HG02763 (cell line): ENCODE results near the gene IL12RB2.
A peak's percentile ranks its signal among the peaks of the same experiment; 100 is the strongest.
"Not testable (repeated sequence)": the region's sequence is repeated elsewhere in the genome, so short reads cannot be mapped to it uniquely, and the experiment has no call there.

Source experiments
- ATAC-seq: cut with Tn5 transposase; IDR thresholded peaks from one replicate; pipeline ENCODE4 v1.9.1; 2021; ENCODE audit warnings: mild to moderate bottlenecking, moderate library complexity; ENCODE audit not compliant: unreplicated experiment

IL12RB2 gene

GRCh38 chr1:67393737-67394136 is 86.1 kb downstream of the IL12RB2 start:
- ATAC-seq: no peak

GRCh38 chr1:67394548-67394947 is 86.9 kb downstream of the IL12RB2 start:
- ATAC-seq: no peak

GRCh38 chr1:67399199-67399993 is 91.7 kb downstream of the IL12RB2 start:
- ATAC-seq: no peak

GRCh38 chr1:67400029-67400786 is 92.5 kb downstream of the IL12RB2 start:
- ATAC-seq: not testable (repeated sequence)

- no peak for ATAC-seq
Observed at GRCh38 chr1:67401443-67401842, 93.8 kb downstream of the IL12RB2 start.

- no peak for ATAC-seq
Observed at GRCh38 chr1:67404212-67404620, 96.5 kb downstream of the IL12RB2 start.

GRCh38 chr1:67405473-67406245 is 98.0 kb downstream of the IL12RB2 start:
- ATAC-seq: no peak

GRCh38 chr1:67407498-67407897 is 99.8 kb downstream of the IL12RB2 start:
- ATAC-seq: no peak

GRCh38 chr1:67408148-67408547 is 100.5 kb downstream of the IL12RB2 start:
- ATAC-seq: no peak

GRCh38 chr1:67413101-67413500 is 105.4 kb downstream of the IL12RB2 start:
- not testable (repeated sequence) for ATAC-seq

- ATAC-seq: no peak
Observed at GRCh38 chr1:67414574-67414973, 106.9 kb downstream of the IL12RB2 start.

GRCh38 chr1:67415041-67415440 is 107.4 kb downstream of the IL12RB2 start:
- no peak for ATAC-seq

- not testable (repeated sequence) for ATAC-seq
Observed at GRCh38 chr1:67417733-67418132, 110.1 kb downstream of the IL12RB2 start.

GRCh38 chr1:67418839-67419586 is 111.3 kb downstream of the IL12RB2 start:
- no peak for ATAC-seq

- no peak for ATAC-seq
Observed at GRCh38 chr1:67420835-67421492, 113.3 kb downstream of the IL12RB2 start.

GRCh38 chr1:67427465-67427864 is 119.8 kb downstream of the IL12RB2 start:
- ATAC-seq: no peak

GRCh38 chr1:67427947-67428346 is 120.3 kb downstream of the IL12RB2 start:
- no peak for ATAC-seq

- ATAC-seq: no peak
Observed at GRCh38 chr1:67429011-67429527, 121.4 kb downstream of the IL12RB2 start.

GRCh38 chr1:67429528-67430357 is 122.1 kb downstream of the IL12RB2 start:
- ATAC-seq: peak; percentile 9
